Naive B cell (primary cell): ENCODE results near the gene RHOT1. TPM values are rescaled to one million over a fixed set of nuclear protein-coding genes. Genes with fewer than 3 reads are reported as not detected.
A peak's percentile ranks its signal among the peaks of the same experiment; 100 is the strongest.

ENCODE experiments used
- ATAC-seq, 2 donors: fragments of 150-1000 bp; cut with Tn5 transposase; 2 replicates each; pipeline ENCODE4 v1.10.0; 2021; ENCODE audit warnings: low read depth in 2 of 2, mild to moderate bottlenecking in 2 of 2, moderate library complexity in 2 of 2
- DNase-seq: peaks from one replicate; pipeline ENCODE4 v3.0.0; 2022
- H3K27ac Mint-ChIP-seq, 6 donors: one replicate each; pipeline ENCODE4 v1.8.0; 2020 to 2022; ENCODE audit warnings: mild to moderate bottlenecking in 6 of 6, mixed read lengths in 6 of 6, moderate library complexity in 5 of 6, inconsistent platforms in 2 of 6
- H3K27me3 Mint-ChIP-seq, 3 donors: one replicate each; pipeline ENCODE4 v1.8.0; 2021 to 2022; ENCODE audit warnings: mixed read lengths in 3 of 3, mild to moderate bottlenecking in 1 of 3
- H3K36me3 Mint-ChIP-seq, 2 donors: one replicate each; pipeline ENCODE4 v1.8.0; 2020 to 2022; ENCODE audit warnings: mixed read lengths in 2 of 2, inconsistent platforms in 1 of 2, mild to moderate bottlenecking in 1 of 2
- H3K4me1 Mint-ChIP-seq, 3 donors: one replicate each; pipeline ENCODE4 v1.8.0; 2020 to 2022; ENCODE audit warnings: mixed read lengths in 3 of 3, inconsistent platforms in 1 of 3, mild to moderate bottlenecking in 1 of 3, moderate library complexity in 1 of 3
- H3K4me3 Mint-ChIP-seq, 8 donors: one replicate each; pipeline ENCODE4 v1.8.0; 2020 to 2022; ENCODE audit warnings: mild to moderate bottlenecking in 8 of 8, mixed read lengths in 8 of 8, moderate library complexity in 8 of 8, inconsistent platforms in 2 of 8
- H3K9me3 Mint-ChIP-seq, 7 donors: one replicate each; pipeline ENCODE4 v1.8.0; 2020 to 2022; ENCODE audit warnings: mixed read lengths in 7 of 7, mild to moderate bottlenecking in 5 of 7, inconsistent platforms in 2 of 7, moderate library complexity in 1 of 7
- polyA plus RNA-seq, 6 donors: library from polyadenylated mRNA; unstranded; fragments of 300-500 nt; fragmentation: Illumina TruSeq; gene quantifications; one replicate each; pipeline ENCODE4 v1.2.3, GENCODE V29; 2021; ENCODE audit warnings: low read depth in 6 of 6

The RHOT1 gene
- polyA plus RNA-seq, 6 donors from 2014 or later = 20.4 to 29.8 (median 27.3) TPM

DNA sequence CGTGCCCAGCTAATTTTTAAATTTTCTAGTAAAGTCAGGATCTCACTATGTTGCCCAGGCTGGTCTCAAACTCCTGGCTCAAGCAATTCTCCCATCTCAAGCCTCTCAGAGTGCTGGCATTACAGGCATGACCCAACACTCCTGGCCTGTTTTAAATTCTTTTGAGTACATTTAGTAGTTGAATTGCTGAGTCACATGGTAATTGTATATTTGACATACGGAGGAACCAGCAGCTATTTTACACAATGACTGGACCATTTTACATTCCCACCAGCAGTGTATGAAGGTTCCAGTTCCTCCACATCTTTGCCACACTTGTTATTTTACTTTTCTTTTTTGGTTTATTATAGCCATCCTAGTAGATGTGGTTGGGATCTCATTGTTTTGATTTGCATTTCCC, 43.6 kb downstream of the RHOT1 start:
- Mint-ChIP-seq H3K27ac (no peak overlapping the region), H3K4me1 (no peaks in the 10 kb centered on the region), H3K36me3 (peaks cover 0 to 8% of the 10 kb centered on the region in 2 donors), H3K9me3 (peaks cover 0 to 3% (median 0%) of the 10 kb centered on the region in 7 donors), H3K27me3 (no peaks in the 10 kb centered on the region), H3K4me3 (no peak overlapping the region)
- DNase-seq (no peak), ATAC-seq (no peak)

DNA sequence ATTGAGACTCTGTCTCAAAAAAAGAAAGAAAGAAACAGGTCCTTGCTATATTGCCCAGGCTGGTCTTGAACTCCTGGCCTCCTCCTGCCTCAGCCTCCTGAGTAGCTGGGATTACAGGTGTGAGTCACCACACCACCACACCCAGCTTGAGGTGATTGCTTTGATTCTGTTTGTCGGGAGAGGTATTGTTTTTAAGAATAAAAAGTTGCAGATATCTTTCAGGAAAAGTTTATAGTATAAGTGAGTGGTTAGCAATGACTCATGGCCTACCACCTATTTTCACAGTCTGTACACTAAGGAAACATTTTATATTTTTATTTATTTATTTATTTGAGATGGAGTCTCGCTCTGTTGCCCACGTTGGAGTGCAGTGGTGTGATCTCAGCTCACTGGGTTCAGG, 45.0 kb downstream of the RHOT1 start:
- H3K9me3 Mint-ChIP-seq = no peaks in the 10 kb centered on the region
- H3K27ac Mint-ChIP-seq = no peak overlapping the region
- no peak overlapping the region for H3K4me3 Mint-ChIP-seq
- ATAC-seq (no peak), DNase-seq (no peak)
- no peaks in the 10 kb centered on the region for H3K36me3 Mint-ChIP-seq
- no peaks in the 10 kb centered on the region for H3K27me3 Mint-ChIP-seq
- H3K4me1 Mint-ChIP-seq = no peaks in the 10 kb centered on the region

DNA sequence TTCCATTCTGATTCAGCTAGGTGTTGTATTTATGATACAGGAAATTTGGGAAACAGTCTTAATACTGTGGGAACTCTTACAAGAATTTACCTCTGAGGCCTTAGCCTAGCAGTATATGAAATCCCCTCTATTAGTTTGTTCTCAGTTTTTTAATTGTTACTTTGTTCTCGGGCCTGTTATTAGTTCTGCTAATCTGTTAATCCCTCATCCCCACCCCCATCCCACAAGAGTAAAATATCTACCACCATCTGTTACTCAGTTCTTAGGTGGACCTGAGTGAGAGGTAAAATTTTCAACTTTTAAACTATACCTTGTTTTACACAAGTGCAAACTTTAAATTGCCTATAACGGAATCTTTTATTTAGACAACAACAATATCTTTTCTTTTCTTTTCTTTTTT, 47.0 kb downstream of the RHOT1 start:
- H3K9me3 Mint-ChIP-seq = no peaks in the 10 kb centered on the region
- ATAC-seq (no peak), DNase-seq (no peak)
- H3K36me3 Mint-ChIP-seq = peaks cover 0 to 6% of the 10 kb centered on the region in 2 donors
- no peak overlapping the region for H3K27ac Mint-ChIP-seq
- no peak overlapping the region for H3K4me3 Mint-ChIP-seq
- H3K4me1 Mint-ChIP-seq = no peaks in the 10 kb centered on the region
- H3K27me3 Mint-ChIP-seq = no peaks in the 10 kb centered on the region

DNA sequence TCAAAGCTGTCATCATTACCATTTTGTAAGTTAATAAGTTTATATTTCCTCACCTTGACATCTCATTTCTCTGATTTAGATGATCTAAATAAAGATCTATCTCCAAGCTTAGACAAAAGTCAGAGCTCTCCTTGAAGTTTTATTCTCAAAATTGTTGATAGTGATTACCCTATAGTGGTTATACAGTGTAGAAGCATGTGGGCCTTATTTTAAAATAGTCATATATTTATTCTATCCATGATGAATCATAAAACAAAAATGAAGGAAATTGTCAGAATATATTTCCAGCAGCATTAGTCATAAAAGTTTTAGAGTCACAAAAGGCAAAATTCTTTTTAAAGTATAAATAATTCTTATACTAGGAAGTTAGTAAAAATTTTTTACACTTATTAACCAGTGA, 49.0 kb downstream of the RHOT1 start:
- H3K4me3 Mint-ChIP-seq = no peak overlapping the region
- DNase-seq (no peak), ATAC-seq (no peak)
- no peaks in the 10 kb centered on the region for H3K4me1 Mint-ChIP-seq
- H3K27ac Mint-ChIP-seq = peak overlapping the region in 2 of 6 donors; percentile 38 to 51
- peaks cover 8% of the 10 kb centered on the region in 2 donors for H3K36me3 Mint-ChIP-seq
- no peaks in the 10 kb centered on the region for H3K27me3 Mint-ChIP-seq
- no peaks in the 10 kb centered on the region for H3K9me3 Mint-ChIP-seq

DNA sequence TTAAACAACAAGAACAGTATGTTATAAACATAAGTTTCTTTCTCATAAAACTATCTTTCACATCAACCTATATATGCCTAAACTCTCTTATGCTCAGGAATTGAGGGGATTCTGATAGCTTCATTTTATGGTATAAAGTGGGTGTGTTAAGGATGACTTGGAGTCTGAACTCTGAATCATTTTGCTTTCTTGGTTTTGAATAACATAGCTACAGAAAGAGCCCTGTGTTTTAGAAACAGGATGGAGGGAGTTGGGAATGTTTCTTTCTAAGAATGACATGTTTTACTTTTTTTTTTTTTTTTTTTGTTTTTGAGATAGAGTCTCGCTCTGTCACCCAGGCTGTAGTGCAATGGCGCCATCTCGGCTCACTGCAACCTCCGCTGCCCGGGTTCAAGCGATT, 50.1 kb downstream of the RHOT1 start:
- Mint-ChIP-seq H3K27me3 (no peaks in the 10 kb centered on the region), H3K4me1 (no peaks in the 10 kb centered on the region), H3K4me3 (no peak overlapping the region), H3K36me3 (peaks cover 12 to 14% of the 10 kb centered on the region in 2 donors), H3K9me3 (no peaks in the 10 kb centered on the region), H3K27ac (no peak overlapping the region)
- no peak for DNase-seq
- ATAC-seq = no peak

DNA sequence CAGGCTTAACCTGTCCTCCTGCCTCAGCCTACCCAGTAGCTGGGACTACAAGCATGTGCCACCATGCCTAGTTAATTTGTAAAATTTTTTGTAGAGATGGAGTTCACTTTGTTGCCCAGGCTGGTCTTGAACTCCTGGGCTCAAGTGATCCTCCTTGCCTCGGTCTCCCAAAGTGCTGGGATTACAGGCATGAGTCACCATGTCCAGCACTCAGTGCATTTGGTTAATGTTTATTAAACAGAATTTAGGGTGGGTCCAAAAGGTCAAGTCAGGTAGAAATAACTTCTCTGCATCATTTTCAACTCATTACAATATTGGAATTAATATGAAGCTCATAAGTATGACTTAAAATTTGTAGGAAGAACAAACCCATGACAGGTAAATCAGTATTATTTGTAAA, 55.7 kb downstream of the RHOT1 start:
- Mint-ChIP-seq H3K9me3 (no peaks in the 10 kb centered on the region), H3K27me3 (no peaks in the 10 kb centered on the region), H3K27ac (no peak overlapping the region), H3K4me1 (no peaks in the 10 kb centered on the region), H3K36me3 (peaks cover 21 to 26% of the 10 kb centered on the region in 2 donors), H3K4me3 (no peak overlapping the region)
- DNase-seq (no peak), ATAC-seq (no peak)

DNA sequence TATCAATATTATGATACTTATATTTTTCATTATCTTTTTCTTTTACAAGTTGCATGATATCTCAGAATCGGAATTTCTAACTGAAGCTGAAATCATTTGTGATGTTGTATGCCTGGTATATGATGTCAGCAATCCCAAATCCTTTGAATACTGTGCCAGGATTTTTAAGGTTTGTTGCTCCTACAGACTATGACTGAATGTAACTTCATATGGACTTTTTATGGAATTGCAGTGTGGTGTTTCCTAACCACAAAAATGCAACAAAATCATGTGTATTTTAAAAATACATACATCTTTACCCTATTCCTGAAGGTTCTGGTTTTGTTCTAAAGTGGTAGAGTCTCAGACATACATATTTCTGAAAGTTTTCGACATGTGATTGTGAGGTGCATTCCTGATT, 64.6 kb downstream of the RHOT1 start:
- Mint-ChIP-seq H3K27me3 (no peaks in the 10 kb centered on the region), H3K9me3 (no peaks in the 10 kb centered on the region), H3K4me1 (no peaks in the 10 kb centered on the region), H3K36me3 (peaks cover 9 to 14% of the 10 kb centered on the region in 2 donors), H3K27ac (no peak overlapping the region), H3K4me3 (no peak overlapping the region)
- DNase-seq (no peak), ATAC-seq (no peak)

DNA sequence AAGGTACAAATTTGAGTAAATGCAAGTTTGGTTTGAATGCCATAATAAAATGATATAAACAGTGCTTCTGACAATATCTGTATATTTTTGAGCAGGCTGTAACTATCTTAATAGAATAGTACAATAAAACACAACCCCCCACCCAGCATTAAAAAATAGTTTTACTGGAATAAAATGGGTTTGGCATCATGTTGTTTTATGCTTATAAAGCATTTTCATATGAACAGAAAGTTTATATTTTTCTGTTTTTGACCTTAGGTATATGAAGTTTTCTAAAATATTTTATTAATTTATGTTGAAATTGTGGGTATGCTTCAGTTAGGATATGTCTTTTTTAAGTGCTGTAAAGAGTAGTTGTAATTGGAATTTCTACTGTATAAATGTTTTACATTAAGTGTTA, 66.1 kb downstream of the RHOT1 start:
- Mint-ChIP-seq H3K4me1 (no peaks in the 10 kb centered on the region), H3K27ac (no peak overlapping the region), H3K36me3 (peaks cover 14 to 18% of the 10 kb centered on the region in 2 donors), H3K27me3 (no peaks in the 10 kb centered on the region), H3K9me3 (no peaks in the 10 kb centered on the region), H3K4me3 (no peak overlapping the region)
- ATAC-seq (no peak), DNase-seq (no peak)

DNA sequence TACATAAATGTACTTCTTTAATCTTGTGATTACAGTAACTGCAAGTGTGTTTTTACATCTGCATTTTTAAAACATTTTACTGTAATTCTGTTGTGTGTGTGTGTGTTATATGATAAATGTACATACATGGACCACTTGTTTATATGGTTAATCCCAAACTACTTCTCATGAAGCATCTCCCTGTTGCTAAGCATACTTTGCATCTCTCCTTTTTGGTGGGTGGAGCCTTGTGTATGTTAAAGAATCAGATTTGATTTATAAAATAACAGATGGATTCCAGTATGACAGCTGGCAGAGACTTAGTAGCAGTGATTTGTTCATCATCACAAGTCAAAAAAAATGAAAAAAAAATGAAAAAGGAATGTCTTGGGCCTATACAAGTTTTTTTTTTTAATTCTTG, 67.3 kb downstream of the RHOT1 start:
- Mint-ChIP-seq H3K27me3 (no peaks in the 10 kb centered on the region), H3K9me3 (no peaks in the 10 kb centered on the region), H3K4me3 (no peak overlapping the region), H3K36me3 (peaks cover 18 to 22% of the 10 kb centered on the region in 2 donors), H3K4me1 (no peaks in the 10 kb centered on the region), H3K27ac (no peak overlapping the region)
- DNase-seq = no peak
- no peak for ATAC-seq

DNA sequence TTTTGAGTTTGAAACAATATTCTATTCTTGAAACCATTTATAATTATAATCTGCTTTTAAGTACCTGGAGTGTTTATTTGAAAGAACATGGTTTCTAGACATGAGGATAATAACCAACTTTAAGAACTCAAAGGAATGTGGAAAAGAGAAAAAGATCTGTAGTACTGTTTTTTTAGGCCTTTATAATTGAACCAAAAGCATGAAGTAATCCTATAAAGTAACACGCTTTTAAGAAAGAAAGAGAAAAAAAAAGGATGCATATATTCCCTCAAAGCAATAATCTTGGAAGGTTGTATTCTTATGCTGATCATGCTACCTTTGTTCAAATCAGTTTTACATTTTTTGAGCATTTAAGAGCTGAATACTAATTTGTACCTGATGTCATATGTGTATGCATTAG, 69.4 kb downstream of the RHOT1 start:
- peaks cover 14 to 18% of the 10 kb centered on the region in 2 donors for H3K36me3 Mint-ChIP-seq
- H3K4me3 Mint-ChIP-seq = no peak overlapping the region

DNA sequence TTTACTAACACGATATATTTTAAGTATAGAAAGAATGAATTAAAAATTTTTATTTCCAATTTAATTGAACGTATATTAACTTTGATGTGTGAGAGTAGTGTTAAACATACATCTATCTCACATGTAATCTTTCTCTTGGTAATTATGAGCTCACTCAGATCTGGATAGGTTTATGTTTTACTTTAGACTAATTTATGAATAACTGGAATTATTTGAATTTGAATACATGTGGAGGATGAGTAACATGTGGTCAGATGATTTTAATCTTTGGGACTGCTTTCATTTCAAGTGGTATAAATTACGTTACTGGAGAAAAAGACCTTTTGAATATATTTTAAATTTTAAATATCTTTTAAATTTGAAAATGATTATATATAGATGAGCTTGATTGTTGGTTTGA, 73.4 kb downstream of the RHOT1 start:
- H3K36me3 Mint-ChIP-seq = peaks cover 7 to 9% of the 10 kb centered on the region in 2 donors
- H3K9me3 Mint-ChIP-seq = no peaks in the 10 kb centered on the region
- no peaks in the 10 kb centered on the region for H3K27me3 Mint-ChIP-seq
- H3K27ac Mint-ChIP-seq = no peak overlapping the region
- H3K4me3 Mint-ChIP-seq = no peak overlapping the region
- DNase-seq = no peak
- H3K4me1 Mint-ChIP-seq = peaks cover 0 to 3% (median 0%) of the 10 kb centered on the region in 3 donors
- no peak for ATAC-seq

More for the DNA sequence above, 69.4 kb downstream of the RHOT1 start:
- DNase-seq = no peak
- no peaks in the 10 kb centered on the region for H3K4me1 Mint-ChIP-seq
- H3K27ac Mint-ChIP-seq = no peak overlapping the region
- H3K27me3 Mint-ChIP-seq = no peaks in the 10 kb centered on the region
- no peaks in the 10 kb centered on the region for H3K9me3 Mint-ChIP-seq
- ATAC-seq = no peak

DNA sequence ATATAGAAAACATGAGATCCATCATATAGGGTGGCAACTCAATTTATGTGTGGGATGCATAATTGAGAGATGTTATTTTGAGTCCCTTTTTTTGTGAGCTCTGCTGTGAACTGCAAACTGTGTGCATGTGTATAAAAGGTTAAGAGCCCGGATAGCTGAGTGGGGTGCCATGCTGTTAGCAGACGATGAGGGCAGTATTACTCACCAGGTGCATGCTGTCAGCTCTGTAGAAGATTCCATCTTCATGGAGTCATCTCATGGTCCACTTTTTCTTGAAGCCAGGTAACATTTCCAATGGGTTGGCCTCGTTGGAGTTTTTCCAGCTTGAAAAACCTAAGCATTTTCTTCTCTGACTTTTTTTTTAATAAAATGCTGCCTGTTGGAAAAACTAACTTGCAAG, 80.3 kb downstream of the RHOT1 start:
- peaks cover 0 to 3% (median 0%) of the 10 kb centered on the region in 3 donors for H3K4me1 Mint-ChIP-seq
- no peak overlapping the region for H3K4me3 Mint-ChIP-seq
- H3K27me3 Mint-ChIP-seq = no peaks in the 10 kb centered on the region
- H3K27ac Mint-ChIP-seq = no peak overlapping the region
- DNase-seq = no peak
- no peaks in the 10 kb centered on the region for H3K9me3 Mint-ChIP-seq
- peaks cover 0 to 6% of the 10 kb centered on the region in 2 donors for H3K36me3 Mint-ChIP-seq
- ATAC-seq = no peak

DNA sequence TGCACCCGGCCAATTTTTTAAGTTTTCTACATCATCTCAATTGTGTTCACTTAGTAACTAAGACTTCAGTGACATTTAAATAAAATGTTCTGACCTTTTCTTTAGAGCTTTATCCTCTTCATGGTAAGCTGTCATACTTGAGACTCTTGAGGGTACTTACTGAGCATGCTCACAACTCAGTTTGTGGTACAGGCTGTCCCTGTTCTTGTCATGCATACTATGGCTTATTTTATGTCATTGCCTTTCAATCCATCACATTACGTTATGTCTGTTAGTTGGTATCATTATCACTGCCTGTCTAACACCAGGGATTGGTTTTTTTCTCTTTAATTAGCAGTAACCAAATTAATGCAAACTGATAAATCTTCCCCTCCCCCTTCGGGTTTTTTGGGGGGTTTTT, 81.4 kb downstream of the RHOT1 start:
- Mint-ChIP-seq H3K4me3 (no peak overlapping the region), H3K27me3 (no peaks in the 10 kb centered on the region), H3K9me3 (no peaks in the 10 kb centered on the region), H3K27ac (no peak overlapping the region), H3K4me1 (peaks cover 0 to 3% (median 0%) of the 10 kb centered on the region in 3 donors), H3K36me3 (peaks cover 0 to 6% of the 10 kb centered on the region in 2 donors)
- DNase-seq (no peak), ATAC-seq (no peak)

DNA sequence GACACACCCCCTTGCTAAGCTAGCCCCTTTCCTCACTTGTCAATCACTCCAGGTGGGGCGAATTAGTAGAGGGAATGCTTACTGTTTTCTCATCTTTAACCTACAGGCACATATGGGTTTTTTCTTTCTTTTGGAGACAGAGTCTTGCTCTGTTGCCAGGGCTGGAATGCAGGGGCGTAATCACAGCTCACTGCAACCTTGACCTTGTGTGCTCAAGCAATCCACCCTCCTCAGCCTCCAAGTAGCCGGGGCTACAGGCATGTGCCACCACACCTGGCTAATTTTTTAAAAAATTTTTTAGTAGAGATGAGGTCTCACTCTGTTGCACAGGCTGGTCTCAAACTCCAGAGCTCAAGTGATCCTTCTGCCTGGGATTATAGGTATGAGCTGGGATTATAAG, 84.6 kb downstream of the RHOT1 start:
- H3K9me3 Mint-ChIP-seq = no peaks in the 10 kb centered on the region

DNA sequence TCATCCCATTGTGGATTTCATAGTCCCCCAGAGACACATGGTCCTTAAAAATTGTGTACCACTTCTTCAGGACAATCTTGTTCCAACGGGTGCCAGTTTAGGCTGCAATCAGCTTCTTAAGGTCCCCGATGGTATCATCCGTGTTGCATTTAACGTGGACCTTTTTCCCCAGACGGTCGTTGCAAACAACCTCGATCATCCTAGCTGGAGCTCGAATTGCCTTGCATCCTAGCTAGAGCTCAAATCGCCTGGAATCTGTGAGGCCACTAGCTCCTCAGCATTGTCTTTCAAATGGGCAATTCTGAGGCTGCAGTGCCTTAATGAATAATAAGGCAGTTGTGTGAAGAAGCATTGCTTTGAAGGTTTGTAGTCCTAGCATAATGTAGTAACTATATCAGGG, 85.6 kb downstream of the RHOT1 start:
- Mint-ChIP-seq H3K4me1 (no peaks in the 10 kb centered on the region), H3K36me3 (peaks cover 0 to 6% of the 10 kb centered on the region in 2 donors), H3K27me3 (no peaks in the 10 kb centered on the region), H3K9me3 (no peaks in the 10 kb centered on the region), H3K27ac (no peak overlapping the region), H3K4me3 (no peak overlapping the region)
- DNase-seq (no peak), ATAC-seq (no peak)

More for the DNA sequence above, 84.6 kb downstream of the RHOT1 start:
- Mint-ChIP-seq H3K4me1 (no peaks in the 10 kb centered on the region), H3K36me3 (peaks cover 0 to 6% of the 10 kb centered on the region in 2 donors), H3K27ac (no peak overlapping the region), H3K27me3 (no peaks in the 10 kb centered on the region), H3K4me3 (no peak overlapping the region)
- DNase-seq = no peak
- ATAC-seq = no peak
